Measurements from ENCODE around the gene CD28. TPM values are rescaled to one million over a fixed set of nuclear protein-coding genes. Genes with fewer than 3 reads are reported as not detected.
A peak's percentile ranks its signal among the peaks of the same experiment; 100 is the strongest.

Gene CD28
- total RNA-seq, 2 donors from 2014 or later: 0.55 to 1.6 TPM

GRCh38 chr2:203682688-203683130, 23.7 kb upstream of the CD28 start:
- Histone ChIP-seq H3K4me3 (no peak overlapping the region), H3K27ac (peak overlapping the region; percentile 79 to 91), H3K4me1 (peaks cover 0 to 63% of the 10 kb centered on the region in 2 donors), H3K27me3 (no peaks in the 10 kb centered on the region), H3K36me3 (no peaks in the 10 kb centered on the region), H3K9me3 (no peaks in the 10 kb centered on the region)
- no peak for TF ChIP-seq CTCF (IDR thresholded peaks at IDR 0.05)
- DNase-seq (ENCODE audit: low spot score): no peak

GRCh38 chr2:203683421-203683820, 23.0 kb upstream of the CD28 start:
- no peaks in the 10 kb centered on the region for H3K9me3 ChIP-seq
- no peak for TF ChIP-seq CTCF (IDR thresholded peaks at IDR 0.05)
- H3K27me3 ChIP-seq: no peaks in the 10 kb centered on the region
- no peaks in the 10 kb centered on the region for H3K36me3 ChIP-seq
- H3K27ac ChIP-seq: peak overlapping the region; percentile 79 to 91
- H3K4me3 ChIP-seq: no peak overlapping the region
- DNase-seq (ENCODE audit: low spot score): no peak
- peaks cover 0 to 70% of the 10 kb centered on the region in 2 donors for H3K4me1 ChIP-seq

GRCh38 chr2:203683932-203684556, 22.4 kb upstream of the CD28 start:
- no peaks in the 10 kb centered on the region for H3K36me3 ChIP-seq
- peak; percentile 75 for DNase-seq (ENCODE audit: low spot score)
- H3K4me1 ChIP-seq: peaks cover 0 to 76% of the 10 kb centered on the region in 2 donors
- TF ChIP-seq CTCF (IDR thresholded peaks at IDR 0.05): no peak
- peak overlapping the region; percentile 79 to 91 for H3K27ac ChIP-seq
- no peaks in the 10 kb centered on the region for H3K27me3 ChIP-seq
- H3K9me3 ChIP-seq: no peaks in the 10 kb centered on the region
- no peak overlapping the region for H3K4me3 ChIP-seq

- Histone ChIP-seq H3K9me3 (no peaks in the 10 kb centered on the region), H3K4me1 (peaks cover 0 to 86% of the 10 kb centered on the region in 2 donors), H3K27me3 (no peaks in the 10 kb centered on the region), H3K36me3 (no peaks in the 10 kb centered on the region), H3K4me3 (no peak overlapping the region), H3K27ac (peak overlapping the region; percentile 79 to 91)
- TF ChIP-seq CTCF (IDR thresholded peaks at IDR 0.05): no peak
- DNase-seq (ENCODE audit: low spot score): no peak
Measured at GRCh38 chr2:203685081-203685621, 21.3 kb upstream of the CD28 start.

GRCh38 chr2:203685789-203686420, 20.5 kb upstream of the CD28 start:
- H3K27ac ChIP-seq: peak overlapping the region; percentile 79 to 91
- H3K27me3 ChIP-seq: no peaks in the 10 kb centered on the region
- H3K36me3 ChIP-seq: no peaks in the 10 kb centered on the region
- no peak for DNase-seq (ENCODE audit: low spot score)
- H3K4me3 ChIP-seq: no peak overlapping the region
- peaks cover 0 to 85% of the 10 kb centered on the region in 2 donors for H3K4me1 ChIP-seq
- H3K9me3 ChIP-seq: no peaks in the 10 kb centered on the region
- no peak for TF ChIP-seq CTCF (IDR thresholded peaks at IDR 0.05)
